HCT116 (cell line): ENCODE results near the gene TTLL10. TPM values are rescaled to one million over a fixed set of nuclear protein-coding genes. Genes with fewer than 3 reads are reported as not detected.

Source experiments
- ATAC-seq: fragments of 200-7000 bp; cut with Tn5 transposase; 2 replicates; pipeline ENCODE4 v1.9.1; 2020; ENCODE audit warnings: mild to moderate bottlenecking, moderate library complexity
- BruUV-seq: library from RNA; stranded (reverse); fragments of 400-500 nt; replicated peaks from 2 replicates; lab custom pipeline; 2021; lab: Mats Ljungman, UMichigan
- CTCF ChIA-PET: fragments of 300-600 bp; sonication (Branson Sonifier 250); formaldehyde crosslinking; loops from one replicate; lab custom pipeline; 2021; ENCODE audit warnings: antibody characterized with exemption; lab: Charles Lee
- POLR2A ChIA-PET: fragments of 300-600, 350-600 bp; sonication (Branson Sonifier 250); formaldehyde crosslinking; loops from one replicate; lab custom pipeline; 2021; ENCODE audit warnings: antibody characterized with exemption; lab: Charles Lee
- RAD21 ChIA-PET, 2 experiments: fragments of 300-600 bp; sonication (Branson Sonifier 250); formaldehyde crosslinking; loops; one replicate each; lab custom pipeline; 2023; ENCODE audit warnings: low total read pairs in 2 of 2; ENCODE audit not compliant: uncharacterized antibody in 2 of 2, unreplicated experiment in 2 of 2, low non-redundant PET in 1 of 2; lab: Charles Lee
- DNase-seq: peaks from one replicate; pipeline ENCODE4 v3.0.0-alpha.2; 2010; ENCODE audit warnings: low read depth, low spot score
- H2AFZ ChIP-seq: fragments of 200-600 bp; shearing (Covaris generic), sonication (generic); 2 replicates; pipeline ENCODE4 v1.6.1; 2017; ENCODE audit warnings: low read depth, mixed run types, mixed read lengths, antibody characterized with exemption, low read length; ENCODE audit not compliant: poor library complexity, severe bottlenecking
- H3K27ac ChIP-seq: 2 replicates; pipeline ENCODE4 v1.5.1; 2012; ENCODE audit warnings: low read depth, low read length
- H3K27me3 ChIP-seq: fragments of 200-600 bp; sonication (generic); 2 replicates; pipeline ENCODE4 v1.6.1; 2016; ENCODE audit warnings: mixed run types, low read length, mixed read lengths; ENCODE audit not compliant: insufficient read depth
- H3K36me3 ChIP-seq, 2 experiments: fragments of 200-500 bp in 1 of 2; fragments of 200-600 bp in 1 of 2; sonication (Bioruptor generic) in 1 of 2; sonication (generic) in 1 of 2; 2 replicates each; pipeline versions ENCODE4 v1.5.1 to v1.6.1; 2014 to 2016; ENCODE audit warnings: low read length in 2 of 2, inconsistent platforms in 1 of 2, mixed read lengths in 1 of 2, mixed run types in 1 of 2; ENCODE audit not compliant: insufficient read depth in 2 of 2, control insufficient read depth in 1 of 2
- H3K4me1 ChIP-seq, 2 experiments: fragments of 200-600 bp in 1 of 2; sonication (generic) in 1 of 2; 2 replicates each; pipeline versions ENCODE4 v1.5.1 to v1.6.1; 2012 to 2017; ENCODE audit warnings: low read length in 2 of 2, inconsistent platforms in 1 of 2, mild to moderate bottlenecking in 1 of 2, mixed read lengths in 1 of 2, mixed run types in 1 of 2, moderate library complexity in 1 of 2; ENCODE audit not compliant: insufficient read depth in 2 of 2, control insufficient read depth in 1 of 2
- H3K4me2 ChIP-seq: fragments of 200-600 bp; sonication (generic); 2 replicates; pipeline ENCODE4 v1.6.1; 2017; ENCODE audit warnings: mixed run types, low read length, mixed read lengths
- H3K4me3 ChIP-seq, 2 experiments: fragments of 200-600 bp in 1 of 2; sonication (generic) in 1 of 2; replicated peaks in 1 of 2; 2 replicates each; pipeline ENCODE4 v1.5.1; 2011 to 2016; ENCODE audit warnings: low read length in 2 of 2, control low read depth in 1 of 2, low read depth in 1 of 2, mild to moderate bottlenecking in 1 of 2, mixed read lengths in 1 of 2, mixed run types in 1 of 2
- H3K79me2 ChIP-seq: fragments of 200-600 bp; sonication (generic); 2 replicates; pipeline ENCODE4 v1.6.1; 2017; ENCODE audit warnings: mild to moderate bottlenecking, mixed run types, low read length, moderate library complexity, mixed read lengths; ENCODE audit not compliant: insufficient read depth
- H3K9ac ChIP-seq: fragments of 200-600 bp; sonication (generic); 2 replicates; pipeline ENCODE4 v1.6.1; 2016; ENCODE audit warnings: low read length, mixed read lengths
- H3K9me2 ChIP-seq: fragments of 200-600 bp; sonication (generic), shearing (Covaris generic); 2 replicates; pipeline ENCODE4 v1.6.1; 2017; ENCODE audit warnings: mixed run types, mild to moderate bottlenecking, moderate library complexity; ENCODE audit not compliant: insufficient read depth
- H3K9me3 ChIP-seq, 2 experiments: fragments of 200-500 bp in 1 of 2; fragments of 200-600 bp in 1 of 2; sonication (Bioruptor generic) in 1 of 2; sonication (generic) in 1 of 2; 2 replicates each; pipeline ENCODE4 v1.6.1; 2014 to 2017; ENCODE audit warnings: low read length in 2 of 2, mixed read lengths in 2 of 2, inconsistent platforms in 1 of 2, low read depth in 1 of 2, mild to moderate bottlenecking in 1 of 2, mixed run types in 1 of 2, moderate library complexity in 1 of 2; ENCODE audit not compliant: control insufficient read depth in 1 of 2, insufficient read depth in 1 of 2
- H4K20me1 ChIP-seq: fragments of 200-600 bp; sonication (generic), shearing (Covaris generic); 2 replicates; pipeline ENCODE4 v1.6.1; 2017; ENCODE audit warnings: mixed run types, mild to moderate bottlenecking, moderate library complexity; ENCODE audit not compliant: insufficient read depth
- CBX3 ChIP-seq: IDR thresholded peaks from 2 replicates; pipeline ENCODE4 v1.6.1; 2012; ENCODE audit warnings: low read depth
- CTCF ChIP-seq, 3 experiments: fragments of 200-600 bp in 1 of 3; sonication (generic) in 1 of 3; IDR thresholded peaks in 2 of 3; conservative IDR thresholded peaks in 1 of 3; 2 replicates each; pipeline ENCODE4 v1.5.1; 2012 to 2017; ENCODE audit warnings: low read depth in 2 of 3, low read length in 2 of 3, antibody characterized with exemption in 1 of 3, borderline replicate concordance in 1 of 3, control low read depth in 1 of 3, mild to moderate bottlenecking in 1 of 3, mixed read lengths in 1 of 3, mixed run types in 1 of 3, moderate library complexity in 1 of 3; ENCODE audit not compliant: insufficient read depth in 1 of 3
- POLR2AphosphoS5 ChIP-seq: IDR thresholded peaks from 2 replicates; pipeline ENCODE4 v1.6.1; 2011; ENCODE audit warnings: mild to moderate bottlenecking, low read depth, low read length, moderate library complexity
- intact Hi-C: fragments of 100-400 bp; cut with micrococcal nuclease; formaldehyde crosslinking; loops from 2 replicates; pipeline ENCODE4 v1.10.0; 2022
- total RNA-seq: library from RNA; stranded (reverse); gene quantifications from one replicate; pipeline ENCODE4 v1.2.1, GENCODE V29; 2021; ENCODE audit not compliant: unreplicated experiment
- TF ChIP-seq, protein P1 (sequence below): IDR thresholded peaks from 2 replicates; pipeline ENCODE4 v1.6.1; 2011; ENCODE audit warnings: mild to moderate bottlenecking, low read length, moderate library complexity; ENCODE audit not compliant: insufficient replicate concordance; ENCODE audit errors: extremely low read depth

Gene TTLL10
- total RNA-seq, 1 experiment from 2014 or later, result 0.10 TPM

DNA sequence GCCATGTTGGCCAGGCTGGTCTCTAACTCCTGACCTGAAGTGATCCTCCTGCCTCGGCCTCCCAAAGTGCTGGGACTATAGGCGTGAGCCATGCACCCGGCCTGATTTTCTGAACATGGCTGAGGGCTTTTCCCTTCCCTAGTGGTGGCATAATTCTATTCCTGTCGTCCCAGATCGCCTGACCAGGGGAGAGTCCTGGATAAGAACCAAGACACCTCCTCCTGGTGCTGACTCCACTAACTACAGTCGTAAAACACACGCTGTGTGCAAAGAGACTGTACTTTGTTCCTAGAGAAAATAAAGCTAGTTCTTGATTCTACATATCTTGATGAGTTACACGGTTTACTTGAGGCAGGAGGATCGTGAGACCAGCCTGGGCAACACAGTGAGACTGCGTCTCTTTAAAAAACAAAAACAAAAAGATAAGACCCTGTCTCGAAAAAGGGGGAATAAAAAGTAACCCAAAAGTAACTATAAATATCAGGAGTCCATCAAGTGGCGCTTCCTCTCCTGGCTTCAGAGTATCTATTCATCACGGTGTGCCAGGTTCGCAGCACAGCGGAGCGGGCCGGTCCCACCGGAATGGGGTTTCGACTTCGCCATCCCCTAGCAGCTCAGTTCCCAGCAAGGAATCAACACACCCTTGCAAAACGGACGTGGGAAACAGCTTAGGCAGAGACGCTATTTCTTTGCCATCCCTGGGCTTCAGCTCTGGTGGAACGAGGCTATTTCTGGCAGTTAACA, 57.1 kb downstream of the TTLL10 start:
- Histone ChIP-seq H3K27ac (peak overlapping the region; percentile 98), H3K27me3 (no peaks in the 10 kb centered on the region), H3K4me2 (peak overlapping the region; percentile 76), H3K36me3 (peaks cover 10 to 18% of the 10 kb centered on the region in 2 experiments; a peak in 2 of 4 replicates), H3K9me2 (no peaks in the 10 kb centered on the region), H3K4me1 (peaks cover 3 to 19% of the 10 kb centered on the region in 2 experiments; a peak in 1 of 4 replicates), H3K79me2 (peaks cover 78% of the 10 kb centered on the region), H2AFZ (no peak overlapping the region), H3K4me3 (peak overlapping the region; percentile 68 to 87), H3K9me3 (no peaks in the 10 kb centered on the region), H3K9ac (peak overlapping the region; percentile 81), H4K20me1 (no peaks in the 10 kb centered on the region)
- RAD21 ChIA-PET, result interaction anchor here in 1 of 2 experiments (1.2 kb wide), 1 partner anchor 109 kb away, joined by 3 read pairs; no protein-coding TSS in a partner anchor
- TF ChIP-seq, protein P1, sequence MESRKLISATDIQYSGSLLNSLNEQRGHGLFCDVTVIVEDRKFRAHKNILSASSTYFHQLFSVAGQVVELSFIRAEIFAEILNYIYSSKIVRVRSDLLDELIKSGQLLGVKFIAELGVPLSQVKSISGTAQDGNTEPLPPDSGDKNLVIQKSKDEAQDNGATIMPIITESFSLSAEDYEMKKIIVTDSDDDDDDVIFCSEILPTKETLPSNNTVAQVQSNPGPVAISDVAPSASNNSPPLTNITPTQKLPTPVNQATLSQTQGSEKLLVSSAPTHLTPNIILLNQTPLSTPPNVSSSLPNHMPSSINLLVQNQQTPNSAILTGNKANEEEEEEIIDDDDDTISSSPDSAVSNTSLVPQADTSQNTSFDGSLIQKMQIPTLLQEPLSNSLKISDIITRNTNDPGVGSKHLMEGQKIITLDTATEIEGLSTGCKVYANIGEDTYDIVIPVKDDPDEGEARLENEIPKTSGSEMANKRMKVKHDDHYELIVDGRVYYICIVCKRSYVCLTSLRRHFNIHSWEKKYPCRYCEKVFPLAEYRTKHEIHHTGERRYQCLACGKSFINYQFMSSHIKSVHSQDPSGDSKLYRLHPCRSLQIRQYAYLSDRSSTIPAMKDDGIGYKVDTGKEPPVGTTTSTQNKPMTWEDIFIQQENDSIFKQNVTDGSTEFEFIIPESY, result no peak
- TF ChIP-seq POLR2AphosphoS5 (peak; percentile 34; the same call in 1 of the 2 replicates), CTCF (IDR thresholded peaks at IDR 0.05 in 2 of 3, conservative IDR thresholded peaks at IDR 0.05 in 1 of 3; ENCODE audit: borderline replicate concordance in 1 of 3, insufficient read depth in 1 of 3, low read depth in 2 of 3, low read length in 2 of 3) (peak in 2 of 3 experiments; percentile 32 to 35; a peak in 4 of 6 replicates), CBX3 (no peak)
- ATAC-seq (peak; percentile 26), DNase-seq (peak; percentile 45)
- TSS peak; percentile 93 for BruUV-seq
- CTCF ChIA-PET, result interaction anchor here (1.4 kb wide), 1 partner anchor 108 kb away, joined by 10 read pairs; no protein-coding TSS in a partner anchor
- intact Hi-C loops, result loop anchor here (1.0 to 2.0 kb wide), 2 partner anchors 67 to 108 kb away; no protein-coding TSS in a partner anchor
- POLR2A ChIA-PET, result interaction anchor here (1.1 kb wide), 1 partner anchor 73 kb away, joined by 3 read pairs; no protein-coding TSS in a partner anchor
